NCI-H460 (cell line): Measurements from ENCODE around the gene ZMYND15. TPM values are rescaled to one million over a fixed set of nuclear protein-coding genes. Genes with fewer than 3 reads are reported as not detected.
"Not testable (repeated sequence)": the region's sequence is repeated elsewhere in the genome, so short reads cannot be mapped to it uniquely, and the experiment has no call there.

Experiments used
- DNase-seq: peaks from one replicate; pipeline ENCODE4 v3.0.0-alpha.2; 2016; ENCODE audit warnings: low read depth; ENCODE audit errors: extremely low read depth
- total RNA-seq: library from RNA; depleted of rRNA; stranded (reverse); fragments of >200 nt; shearing (Covaris generic); gene quantifications from 2 replicates; pipeline ENCODE4 v1.2.3, GENCODE V29; 2014

Gene ZMYND15
- total RNA-seq, 1 experiment from 2014 or later = 0.22 TPM

DNA sequence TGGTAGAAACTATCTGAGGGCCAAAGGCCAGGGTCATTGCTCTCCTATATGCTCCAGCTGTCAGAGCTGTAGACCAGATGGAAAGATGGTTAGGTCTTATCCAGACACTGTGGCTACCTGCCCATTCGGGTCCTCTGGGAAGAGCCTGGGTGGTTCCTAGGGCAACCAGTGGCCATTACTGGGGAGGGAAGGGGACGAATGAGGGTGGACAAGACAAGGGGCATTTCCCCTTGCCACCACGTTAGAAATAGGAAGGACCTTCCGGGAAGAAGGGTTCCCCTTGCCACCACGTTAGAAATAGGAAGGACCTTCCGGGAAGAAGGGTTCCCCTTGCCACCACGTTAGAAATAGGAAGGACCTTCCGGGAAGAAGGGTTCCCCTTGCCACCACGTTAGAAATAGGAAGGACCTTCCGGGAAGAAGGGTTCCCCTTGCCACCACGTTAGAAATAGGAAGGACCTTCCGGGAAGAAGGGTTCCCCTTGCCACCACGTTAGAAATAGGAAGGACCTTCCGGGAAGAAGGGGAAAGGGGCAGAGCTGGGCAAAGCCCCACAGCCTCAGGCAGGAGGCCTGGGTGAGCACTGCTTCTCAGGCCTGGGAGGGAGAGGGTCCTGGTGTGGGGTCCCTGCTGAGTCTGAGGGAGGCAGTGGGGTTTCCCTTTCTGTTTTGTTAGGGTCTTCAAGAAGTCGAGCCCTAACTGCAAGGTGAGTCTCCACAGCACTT lies 25.1 kb upstream of the ZMYND15 start:
- not testable (repeated sequence) for DNase-seq

DNA sequence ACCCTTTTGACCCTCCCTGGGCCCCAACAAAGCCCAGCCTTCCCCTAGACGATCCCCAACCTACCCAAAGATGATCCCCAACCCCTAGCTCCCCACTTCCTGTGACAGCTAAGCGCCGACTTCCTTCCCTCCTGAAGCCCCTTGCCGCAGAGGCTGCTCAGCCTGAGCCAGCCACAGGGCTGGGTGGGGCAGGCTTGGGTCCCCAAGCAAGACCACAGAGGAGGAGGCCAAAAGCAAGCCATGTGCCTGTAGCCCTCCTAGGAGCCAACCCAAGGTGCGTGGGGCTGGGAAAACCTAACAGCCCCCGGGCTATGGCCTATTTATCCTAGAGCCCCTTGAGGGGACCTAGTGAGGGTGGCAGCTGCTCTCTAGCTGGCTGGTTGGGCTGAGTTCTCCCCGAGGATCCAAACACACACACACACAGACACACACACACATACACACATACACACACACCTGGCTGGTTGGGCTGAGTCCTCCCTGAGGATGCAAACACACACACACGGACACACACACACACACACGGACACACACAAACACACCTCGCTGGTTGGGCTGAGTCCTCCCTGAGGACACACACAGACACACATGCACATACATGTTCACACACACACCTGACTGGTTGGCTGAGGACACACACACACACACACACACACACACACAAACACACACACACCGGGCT lies 24.4 kb upstream of the ZMYND15 start:
- no peak for DNase-seq

DNA sequence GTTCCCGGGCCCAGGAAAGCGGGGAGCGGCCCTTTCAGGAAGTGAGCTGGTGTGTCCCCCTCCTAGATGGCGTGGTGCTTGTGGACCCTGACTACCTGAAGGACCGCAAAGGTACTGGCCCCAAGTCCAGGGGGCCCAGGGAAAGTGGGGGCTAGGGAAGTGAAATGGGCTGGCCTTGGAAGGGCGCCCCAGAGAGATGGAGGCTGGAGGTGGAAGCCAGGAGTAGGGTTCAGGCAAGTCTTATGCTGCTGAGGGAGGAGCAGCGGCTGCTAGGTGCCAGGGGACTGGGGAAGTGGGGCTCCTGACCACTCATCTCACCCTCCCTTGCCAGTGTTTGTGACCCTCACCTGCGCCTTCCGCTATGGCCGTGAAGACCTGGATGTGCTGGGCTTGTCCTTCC lies 23.6 kb upstream of the ZMYND15 start:
- no peak for DNase-seq

DNA sequence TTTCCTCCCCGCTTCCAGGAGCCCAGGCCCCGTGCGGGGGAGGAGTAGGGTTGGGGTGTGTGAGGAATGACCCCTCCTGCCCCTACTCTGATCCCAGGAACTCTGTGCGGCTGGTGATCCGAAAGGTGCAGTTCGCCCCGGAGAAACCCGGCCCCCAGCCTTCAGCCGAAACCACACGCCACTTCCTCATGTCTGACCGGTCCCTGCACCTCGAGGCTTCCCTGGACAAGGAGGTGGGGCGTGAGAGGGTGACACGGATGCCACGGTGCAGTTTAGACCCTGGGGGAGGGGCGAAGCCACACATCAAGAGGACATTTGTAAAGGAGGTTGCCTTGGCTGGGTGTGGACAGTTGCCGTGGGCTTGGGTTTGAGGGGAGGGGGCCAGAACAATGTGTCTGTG lies 21.8 kb upstream of the ZMYND15 start:
- DNase-seq = no peak

DNA sequence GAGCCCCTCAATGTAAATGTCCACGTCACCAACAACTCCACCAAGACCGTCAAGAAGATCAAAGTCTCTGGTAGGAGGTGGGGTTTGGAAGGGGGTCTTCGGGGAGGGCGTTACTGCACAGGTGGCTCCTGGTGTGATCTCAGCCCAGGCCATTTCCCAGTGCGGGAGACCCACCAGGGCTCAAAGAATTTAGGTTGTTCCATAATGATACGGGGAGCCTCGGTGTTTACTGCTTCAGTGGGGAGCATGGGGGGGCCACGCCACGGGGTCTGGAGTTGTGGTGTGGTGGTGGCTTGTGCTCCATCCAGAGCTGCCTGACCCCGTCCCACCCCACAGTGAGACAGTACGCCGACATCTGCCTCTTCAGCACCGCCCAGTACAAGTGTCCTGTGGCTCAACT lies 21.4 kb upstream of the ZMYND15 start:
- no peak for DNase-seq

DNA sequence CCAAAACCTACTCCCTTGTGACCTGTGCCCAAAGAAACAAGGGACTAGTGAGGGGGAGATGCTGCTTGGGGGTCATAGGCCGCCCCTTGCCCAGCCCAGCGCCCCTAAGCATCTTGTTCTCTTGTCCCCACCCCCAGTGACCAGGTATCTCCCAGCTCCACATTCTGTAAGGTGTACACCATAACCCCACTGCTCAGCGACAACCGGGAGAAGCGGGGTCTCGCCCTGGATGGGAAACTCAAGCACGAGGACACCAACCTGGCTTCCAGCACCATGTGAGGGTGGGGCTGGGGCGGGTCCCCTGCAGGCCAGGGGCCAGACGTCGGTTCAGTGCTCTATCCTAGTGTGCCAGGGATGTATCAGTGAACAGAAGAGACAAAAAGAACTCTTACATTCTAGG lies 20.5 kb upstream of the ZMYND15 start:
- DNase-seq = no peak

DNA sequence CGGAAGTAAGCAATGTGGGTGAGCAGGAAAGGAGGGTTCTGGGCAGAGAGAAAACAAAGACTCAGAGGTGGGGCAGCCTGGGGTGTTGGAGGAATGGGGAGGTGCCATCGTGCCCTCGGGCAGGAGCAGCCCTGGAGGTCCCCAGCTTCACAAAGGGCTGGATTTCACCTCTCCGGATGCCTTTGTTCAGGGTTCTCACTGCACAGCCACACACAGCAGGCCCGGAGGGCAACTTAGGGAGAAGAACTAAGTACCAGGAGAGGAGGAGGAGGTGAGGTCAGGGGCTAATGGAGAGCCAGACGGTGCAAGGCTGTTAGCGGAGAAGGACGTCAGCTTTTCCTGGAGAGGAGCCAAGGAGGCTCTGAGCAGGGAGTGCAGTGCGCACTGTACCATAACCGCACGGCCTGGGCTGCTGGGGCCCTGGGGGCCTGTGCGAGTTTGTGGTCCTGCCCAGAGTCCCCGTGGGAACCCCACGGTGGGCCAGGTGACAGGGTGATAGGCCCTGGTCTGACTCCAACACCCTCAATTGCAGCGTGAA lies 19.9 kb upstream of the ZMYND15 start:
- DNase-seq = no peak

DNA sequence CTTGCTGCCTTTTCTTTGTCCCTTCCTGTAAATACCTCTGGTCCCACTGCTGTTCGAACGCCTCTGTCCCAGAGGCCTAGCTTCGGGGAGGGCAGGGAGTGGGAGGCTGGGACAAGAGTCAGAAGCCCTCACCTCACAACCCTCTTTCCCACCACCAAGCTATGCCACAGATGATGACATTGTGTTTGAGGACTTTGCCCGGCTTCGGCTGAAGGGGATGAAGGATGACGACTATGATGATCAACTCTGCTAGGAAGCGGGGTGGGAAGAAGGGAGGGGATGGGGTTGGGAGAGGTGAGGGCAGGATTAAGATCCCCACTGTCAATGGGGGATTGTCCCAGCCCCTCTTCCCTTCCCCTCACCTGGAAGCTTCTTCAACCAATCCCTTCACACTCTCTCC lies 18.8 kb upstream of the ZMYND15 start:
- no peak for DNase-seq

DNA sequence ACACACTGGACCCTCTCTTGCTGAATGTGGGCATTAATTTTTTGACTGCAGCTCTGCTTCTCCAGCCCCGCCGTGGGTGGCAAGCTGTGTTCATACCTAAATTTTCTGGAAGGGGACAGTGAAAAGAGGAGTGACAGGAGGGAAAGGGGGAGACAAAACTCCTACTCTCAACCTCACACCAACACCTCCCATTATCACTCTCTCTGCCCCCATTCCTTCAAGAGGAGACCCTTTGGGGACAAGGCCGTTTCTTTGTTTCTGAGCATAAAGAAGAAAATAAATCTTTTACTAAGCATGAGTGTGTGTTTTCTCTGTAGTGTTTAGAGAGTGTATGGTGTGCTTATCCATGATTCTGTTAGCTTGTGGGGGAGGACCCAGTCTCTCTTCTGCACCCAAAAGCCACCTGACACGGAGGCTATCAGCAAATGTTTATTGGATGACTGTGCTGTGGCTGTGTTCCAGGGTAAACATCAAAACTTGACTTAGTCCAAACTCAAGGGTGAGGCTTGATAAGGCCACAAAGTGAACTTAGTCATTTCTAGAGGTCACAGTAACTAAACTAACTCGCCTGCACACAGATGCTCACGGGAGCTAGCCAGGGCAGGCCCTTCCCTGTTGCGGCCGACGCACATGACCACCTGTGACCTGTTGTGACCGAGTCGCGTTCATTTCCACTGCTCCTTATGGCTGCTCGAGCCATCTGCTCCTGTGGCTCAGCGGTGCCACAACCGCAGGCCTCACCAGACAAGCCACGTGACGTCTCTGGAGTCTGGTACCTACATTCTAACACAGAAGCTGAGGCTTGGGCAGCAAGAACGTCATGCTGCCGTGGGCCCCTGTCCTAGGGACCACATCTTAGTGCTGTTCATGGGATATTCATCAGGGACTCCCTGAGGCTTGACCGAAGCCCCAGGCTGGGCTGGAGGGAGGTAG lies 18.2 kb upstream of the ZMYND15 start:
- peak; percentile 55 for DNase-seq

DNA sequence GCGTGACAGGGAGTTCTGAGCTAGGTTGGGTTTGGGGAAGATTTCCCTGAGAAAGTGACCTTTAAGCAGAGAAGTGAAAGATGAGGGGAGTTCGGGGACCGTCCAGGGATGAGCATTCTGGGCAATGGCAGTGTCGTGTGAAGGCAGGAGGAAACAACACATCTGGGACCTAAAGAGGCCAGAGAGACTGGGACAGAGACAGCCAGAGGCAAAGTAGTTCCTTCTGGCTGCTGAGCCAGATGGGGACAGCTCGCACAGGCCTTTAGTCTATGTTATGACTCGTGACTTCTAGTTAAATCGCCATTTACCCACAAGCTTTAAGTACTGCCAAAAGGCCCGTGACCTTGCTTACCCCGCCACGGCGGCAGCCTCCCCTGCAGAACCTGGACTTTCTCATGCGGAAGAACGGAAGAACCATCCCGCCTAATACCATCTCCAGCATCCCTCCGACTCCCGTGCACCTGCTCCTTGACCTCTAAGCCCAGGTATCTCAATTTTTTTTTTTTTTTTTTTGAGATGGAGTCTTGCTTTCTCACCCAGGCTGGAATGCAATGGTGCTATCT lies 16.9 kb upstream of the ZMYND15 start:
- DNase-seq = no peak

DNA sequence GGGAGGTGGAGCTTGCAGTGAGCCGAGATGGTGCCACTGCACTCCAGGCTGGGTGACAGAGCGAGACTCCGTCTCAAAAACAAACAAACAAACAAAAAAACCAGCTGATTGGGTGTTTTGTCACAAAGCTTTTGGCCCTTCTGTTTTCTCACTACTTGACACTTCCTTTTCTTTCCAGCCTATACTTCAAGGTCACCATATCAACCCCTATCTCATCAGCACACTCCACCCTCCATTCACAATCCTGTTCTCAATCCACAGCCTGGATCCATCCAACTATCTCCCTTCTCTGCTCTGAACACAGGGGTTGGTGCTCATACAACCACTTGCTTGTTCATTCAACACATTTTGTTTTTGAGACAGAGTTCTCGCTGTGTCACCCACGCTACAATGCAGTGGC lies 15.0 kb upstream of the ZMYND15 start:
- no peak for DNase-seq

DNA sequence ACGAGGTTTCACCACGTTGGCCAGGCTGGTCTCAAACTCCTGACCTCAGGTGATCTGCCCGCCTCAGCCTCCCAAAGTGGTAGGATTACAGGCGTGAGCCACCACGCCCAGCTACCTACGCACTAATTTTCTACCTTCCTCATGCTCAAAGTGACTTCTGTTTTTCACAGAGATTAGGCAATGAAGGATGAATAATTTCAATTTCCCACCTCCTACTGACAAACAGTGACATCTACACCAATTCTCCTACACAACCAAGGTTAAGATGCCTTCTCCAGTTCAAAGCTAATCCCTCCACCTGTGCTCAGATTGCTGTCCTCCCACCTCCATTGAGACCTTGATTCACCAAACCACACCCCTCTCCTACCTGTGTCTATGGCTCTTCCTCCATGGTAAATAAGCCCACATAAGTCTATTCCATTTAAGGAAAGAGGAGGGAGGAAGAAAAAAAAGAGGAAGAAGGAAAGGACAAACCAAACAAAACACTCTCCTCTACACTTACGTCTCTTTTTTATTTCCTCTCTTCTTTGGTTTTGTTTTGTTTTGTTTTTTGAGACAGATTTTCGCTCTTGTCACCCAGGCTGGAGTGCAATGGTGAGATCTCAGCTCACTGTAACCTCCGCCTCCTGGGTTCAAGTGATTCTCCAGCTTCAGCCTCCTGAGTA lies 13.9 kb upstream of the ZMYND15 start:
- no peak for DNase-seq

DNA sequence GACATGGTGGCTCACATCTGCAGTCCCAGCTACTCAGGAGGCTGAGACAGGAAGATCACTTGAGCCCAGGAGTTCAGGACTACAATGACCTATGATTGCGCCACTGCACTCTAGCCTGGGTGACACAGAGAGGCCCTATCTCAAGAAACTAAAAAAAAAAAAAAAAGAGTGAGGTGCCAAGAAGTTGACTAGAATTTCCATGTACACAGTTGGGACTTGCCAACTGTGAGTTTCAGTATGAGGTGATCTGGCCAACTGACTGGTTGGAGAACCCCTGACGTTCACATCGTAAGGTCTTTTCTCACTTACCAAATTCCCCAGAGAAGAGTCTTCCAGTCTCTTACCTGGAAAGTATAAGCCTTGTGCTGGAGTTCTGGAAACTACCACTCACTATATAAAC lies 11.5 kb upstream of the ZMYND15 start:
- DNase-seq = no peak

DNA sequence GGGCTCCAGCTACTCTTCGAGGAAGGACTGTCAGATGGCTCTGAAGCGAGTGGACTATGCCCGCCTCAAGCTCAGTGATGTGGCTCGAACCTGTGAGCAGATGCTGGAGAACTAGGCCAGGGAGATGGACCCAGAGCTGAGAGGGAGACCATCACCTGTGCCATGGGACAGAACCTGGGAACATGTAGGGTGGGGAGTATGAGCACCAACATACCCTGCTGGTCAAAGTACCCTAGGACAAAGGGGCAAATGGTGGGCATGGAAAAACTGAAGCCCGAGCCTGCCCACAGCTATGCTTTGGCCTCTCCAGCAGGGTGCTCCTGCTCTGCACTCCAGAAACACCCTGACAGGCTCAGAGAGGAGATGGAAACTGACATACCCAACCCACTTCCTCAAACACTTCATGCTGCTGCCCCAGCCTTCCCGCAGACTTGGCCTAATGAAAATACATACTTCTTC lies 6.5 kb upstream of the ZMYND15 start:
- no peak for DNase-seq

DNA sequence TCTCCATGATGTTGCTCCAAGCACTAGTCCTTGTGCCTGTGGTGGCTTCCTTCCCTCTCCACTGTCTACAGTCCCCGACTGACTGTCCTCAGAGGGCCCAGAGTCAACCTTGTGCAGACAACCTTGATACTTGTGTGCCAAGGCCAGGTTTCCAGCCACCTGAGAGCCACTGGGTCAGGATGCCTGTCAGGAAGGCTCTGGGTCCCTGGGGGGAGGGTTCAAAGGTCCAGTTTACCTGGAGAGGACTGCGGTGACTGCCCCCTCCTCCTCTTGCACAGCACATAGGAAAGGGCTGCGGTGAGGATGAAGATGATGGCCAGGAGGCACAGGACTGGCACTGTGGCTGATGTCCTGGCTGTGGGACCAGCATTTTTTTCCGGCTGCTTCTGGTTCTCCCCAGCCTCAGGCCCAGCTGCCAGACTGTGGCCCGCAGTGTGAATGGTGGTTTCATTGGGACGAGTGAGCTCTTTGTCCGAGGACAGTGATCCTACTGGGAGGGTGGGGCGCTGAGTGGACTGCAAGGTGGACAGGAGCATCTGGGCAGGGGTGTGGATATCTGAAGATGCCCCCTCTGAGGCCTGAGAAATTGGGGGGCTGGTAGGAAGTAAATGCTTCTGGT lies 4.7 kb upstream of the ZMYND15 start:
- no peak for DNase-seq

DNA sequence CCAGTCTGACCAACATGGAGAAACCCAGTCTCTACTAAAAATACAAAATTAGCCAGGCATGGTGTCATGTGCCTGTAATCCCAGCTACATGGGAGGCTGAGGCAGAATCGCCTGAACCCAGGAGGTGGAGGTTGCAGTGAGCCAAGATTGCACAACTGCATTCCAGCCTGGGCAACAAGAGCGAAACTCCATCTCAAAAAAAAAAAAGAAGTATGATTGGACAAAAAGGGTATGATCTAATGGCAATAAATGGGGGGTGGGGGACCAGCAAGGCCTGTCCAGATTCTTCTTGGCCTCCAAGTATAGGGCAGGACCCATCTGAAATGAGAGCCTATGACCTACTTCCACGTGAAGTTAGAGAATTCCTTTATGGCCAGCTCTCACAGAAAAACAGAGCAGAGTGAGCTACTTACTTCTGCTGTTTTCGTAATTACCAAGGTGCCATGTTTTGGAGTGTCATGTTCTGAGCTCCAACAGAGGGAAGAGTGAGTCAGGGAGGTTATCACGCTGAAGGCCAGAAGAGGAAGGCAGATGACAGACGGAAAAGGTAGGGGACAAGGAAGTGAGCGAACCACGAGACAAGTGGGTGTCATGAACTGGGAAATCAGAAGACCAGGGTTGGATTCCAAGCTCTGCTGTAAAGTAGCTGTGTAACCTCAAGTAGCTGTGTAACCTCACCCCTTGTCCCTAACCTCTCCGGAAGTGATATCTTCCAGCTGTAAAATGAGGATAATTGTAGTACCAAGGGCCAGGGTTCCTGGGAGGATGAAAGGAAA lies 3.6 kb upstream of the ZMYND15 start:
- DNase-seq = no peak

DNA sequence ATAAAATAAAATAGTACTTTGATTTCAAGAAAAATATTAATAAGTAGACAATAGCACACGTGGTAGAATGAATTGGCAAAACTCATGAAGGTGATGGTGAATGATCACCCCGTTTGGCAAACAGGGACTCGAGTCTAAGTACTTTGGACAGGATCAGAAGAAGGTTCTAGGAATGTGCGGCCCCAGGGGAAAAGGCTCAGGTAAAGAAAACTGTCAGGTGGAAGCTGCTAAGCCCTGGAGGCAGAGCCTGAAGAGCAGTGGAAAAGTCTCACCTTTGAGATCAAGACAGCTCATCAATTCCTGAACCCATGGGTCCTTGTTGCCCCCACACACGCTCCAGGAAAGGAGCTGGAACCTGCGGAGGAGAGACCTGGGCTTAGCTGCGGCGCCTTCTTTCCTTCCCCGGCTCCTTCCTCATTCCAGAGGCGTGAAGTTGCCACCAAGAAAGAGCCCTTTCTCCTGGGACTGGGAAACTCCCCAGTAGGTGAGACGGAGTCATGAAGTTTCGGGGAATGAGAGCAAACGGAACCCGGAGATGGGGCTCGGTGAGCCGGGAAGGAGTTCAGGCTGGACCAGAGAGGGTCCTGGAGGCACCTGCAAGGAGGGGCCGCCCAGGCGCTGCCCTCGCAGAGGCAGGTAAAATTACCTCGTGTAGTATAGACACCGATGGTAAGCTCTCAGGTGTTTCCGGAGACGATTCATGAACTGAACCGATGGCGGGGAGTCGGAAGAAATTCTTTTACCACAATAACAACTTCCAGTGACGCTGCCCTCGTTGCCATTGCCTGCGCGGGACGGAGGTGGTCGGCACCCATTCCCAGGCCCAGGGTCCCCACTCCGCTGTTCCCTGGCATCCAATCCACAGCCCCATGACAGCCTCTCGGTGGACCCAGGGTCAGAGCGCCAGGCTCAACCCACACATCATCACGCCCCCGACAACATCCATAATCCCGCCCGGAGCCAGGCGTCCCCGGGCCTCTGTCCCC lies 1.2 kb upstream of the ZMYND15 start:
- no peak for DNase-seq

DNA sequence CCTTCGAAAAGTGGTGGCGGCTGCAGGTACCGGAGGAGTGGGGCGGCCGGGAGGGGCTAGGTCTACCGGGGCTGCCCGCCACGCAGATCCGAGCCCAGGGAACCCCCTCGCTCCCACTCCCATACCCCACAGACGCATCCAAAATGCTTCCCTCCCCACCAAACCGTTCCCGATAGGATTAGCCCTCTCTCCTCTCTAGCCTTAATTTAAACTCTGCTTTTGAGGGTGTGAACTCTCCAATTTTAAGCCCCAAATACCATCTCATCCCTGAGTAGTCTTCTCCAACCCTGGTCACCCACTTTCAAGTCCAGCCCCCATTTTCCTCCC lies 355 bp downstream of the ZMYND15 start:
- no peak for DNase-seq
